HepG2 (cell line): ENCODE data around the gene SEPTIN10. TPM values are rescaled to one million over a fixed set of nuclear protein-coding genes. Genes with fewer than 3 reads are reported as not detected.
A peak's percentile ranks its signal among the peaks of the same experiment; 100 is the strongest.

Experiments
- ATM ChIP-seq: fragments of 450-650 bp; IDR thresholded peaks from 2 replicates; pipeline ENCODE4 v1.7.1; 2017; ENCODE audit warnings: mild to moderate bottlenecking, borderline replicate concordance
- CEBPG ChIP-seq: IDR thresholded peaks from 2 replicates; pipeline ENCODE4 v1.6.1; 2016
- MAFG ChIP-seq: sonication (generic); formaldehyde crosslinking; IDR thresholded peaks from 2 replicates; pipeline ENCODE4 v1.5.1; 2020; ENCODE audit warnings: mild to moderate bottlenecking, missing genetic modification reagents
- MTERF4 ChIP-seq: sonication (generic); formaldehyde crosslinking; IDR thresholded peaks from 2 replicates; pipeline ENCODE4 v1.8.0; 2023; ENCODE audit warnings: mild to moderate bottlenecking, missing genetic modification reagents
- NFYB ChIP-seq: sonication (generic); formaldehyde crosslinking; IDR thresholded peaks from 2 replicates; pipeline ENCODE4 v1.4.0; 2020; ENCODE audit warnings: missing genetic modification reagents
- NRL ChIP-seq: sonication (generic); formaldehyde crosslinking; IDR thresholded peaks from 2 replicates; pipeline ENCODE4 v1.5.0; 2020; ENCODE audit warnings: missing genetic modification reagents, mild to moderate bottlenecking, moderate library complexity, borderline replicate concordance
- ZNF496 ChIP-seq: sonication (generic); formaldehyde crosslinking; IDR thresholded peaks from 2 replicates; pipeline ENCODE4 v1.8.1; 2023; ENCODE audit warnings: mild to moderate bottlenecking, moderate library complexity, missing genetic modification reagents; ENCODE audit not compliant: insufficient replicate concordance
- ZNF619 ChIP-seq: sonication (generic); formaldehyde crosslinking; IDR thresholded peaks from 2 replicates; pipeline ENCODE4 v1.4.0; 2020; ENCODE audit warnings: mild to moderate bottlenecking, missing genetic modification reagents
- ZNF720 ChIP-seq: sonication (generic); formaldehyde crosslinking; IDR thresholded peaks from 2 replicates; pipeline ENCODE4 v1.4.0; 2020; ENCODE audit warnings: missing genetic modification reagents
- ZNF782 ChIP-seq: sonication (generic); formaldehyde crosslinking; IDR thresholded peaks from 2 replicates; pipeline ENCODE4 v1.4.0; 2020; ENCODE audit warnings: missing genetic modification reagents, mild to moderate bottlenecking, borderline replicate concordance
- polyA plus RNA-seq, 8 experiments: library from polyadenylated mRNA; depleted of rRNA in 3 of 8; stranded (reverse) in 7 of 8; unstranded in 1 of 8; fragments of >200 nt; fragmentation: Illumina TruSeq in 4 of 8; extraction: Trizol in 4 of 8; gene quantifications; 2 replicates each; pipeline versions ENCODE4 v1.2.1 to v1.2.3, GENCODE V29; 2011 to 2016; ENCODE audit warnings: low read depth in 4 of 8, missing spikeins in 1 of 8, mixed read lengths in 1 of 8; ENCODE audit not compliant: insufficient read depth in 1 of 8
- total RNA-seq, 5 experiments: library from RNA; depleted of rRNA; stranded (reverse); fragments of >200 nt; fragmentation: Illumina TruSeq; extraction: Trizol; gene quantifications; 2 replicates each; pipeline ENCODE4 v1.2.3, GENCODE V29; 2016; ENCODE audit warnings: low read depth in 1 of 5
- TF ChIP-seq, protein P1 (sequence below): sonication (generic); formaldehyde crosslinking; IDR thresholded peaks from 2 replicates; pipeline ENCODE4 v1.4.0; 2020; ENCODE audit warnings: missing genetic modification reagents, borderline replicate concordance
- TF ChIP-seq, protein P2 (sequence below): sonication (generic); formaldehyde crosslinking; IDR thresholded peaks from 2 replicates; pipeline ENCODE4 v1.9.0; 2022; ENCODE audit warnings: low read depth, missing genetic modification reagents
- TF ChIP-seq, protein P3 (sequence below): sonication (generic); formaldehyde crosslinking; IDR thresholded peaks from one replicate; pipeline ENCODE4 v1.5.1; 2020; ENCODE audit warnings: mild to moderate bottlenecking, missing genetic modification reagents; ENCODE audit errors: not compliant biosample characterization

Gene SEPTIN10
- total and polyA plus RNA-seq, 2 of the 13 experiments (the other 11 are each of a cell fraction or from before 2014, with no cell fraction given) = 45.8 to 67.5 TPM

GRCh38 chr2:109558076-109558882 is 55.5 kb downstream of the SEPTIN10 start (continued):
- TF ChIP-seq MAFG (CRISPR knock-in tag) (peak; percentile 94), MTERF4 (no peak), ZNF619 (CRISPR knock-in tag) (no peak), NFYB (CRISPR knock-in tag) (no peak), NRL (CRISPR knock-in tag) (no peak), ZNF720 (CRISPR knock-in tag) (no peak), ZNF496 (CRISPR knock-in tag) (no peak), CEBPG (CRISPR knock-in tag) (peak; percentile 95), ZNF782 (no peak), ATM (no peak)
- TF ChIP-seq, protein P1, sequence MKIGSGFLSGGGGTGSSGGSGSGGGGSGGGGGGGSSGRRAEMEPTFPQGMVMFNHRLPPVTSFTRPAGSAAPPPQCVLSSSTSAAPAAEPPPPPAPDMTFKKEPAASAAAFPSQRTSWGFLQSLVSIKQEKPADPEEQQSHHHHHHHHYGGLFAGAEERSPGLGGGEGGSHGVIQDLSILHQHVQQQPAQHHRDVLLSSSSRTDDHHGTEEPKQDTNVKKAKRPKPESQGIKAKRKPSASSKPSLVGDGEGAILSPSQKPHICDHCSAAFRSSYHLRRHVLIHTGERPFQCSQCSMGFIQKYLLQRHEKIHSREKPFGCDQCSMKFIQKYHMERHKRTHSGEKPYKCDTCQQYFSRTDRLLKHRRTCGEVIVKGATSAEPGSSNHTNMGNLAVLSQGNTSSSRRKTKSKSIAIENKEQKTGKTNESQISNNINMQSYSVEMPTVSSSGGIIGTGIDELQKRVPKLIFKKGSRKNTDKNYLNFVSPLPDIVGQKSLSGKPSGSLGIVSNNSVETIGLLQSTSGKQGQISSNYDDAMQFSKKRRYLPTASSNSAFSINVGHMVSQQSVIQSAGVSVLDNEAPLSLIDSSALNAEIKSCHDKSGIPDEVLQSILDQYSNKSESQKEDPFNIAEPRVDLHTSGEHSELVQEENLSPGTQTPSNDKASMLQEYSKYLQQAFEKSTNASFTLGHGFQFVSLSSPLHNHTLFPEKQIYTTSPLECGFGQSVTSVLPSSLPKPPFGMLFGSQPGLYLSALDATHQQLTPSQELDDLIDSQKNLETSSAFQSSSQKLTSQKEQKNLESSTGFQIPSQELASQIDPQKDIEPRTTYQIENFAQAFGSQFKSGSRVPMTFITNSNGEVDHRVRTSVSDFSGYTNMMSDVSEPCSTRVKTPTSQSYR = no peak
- TF ChIP-seq, protein P2, sequence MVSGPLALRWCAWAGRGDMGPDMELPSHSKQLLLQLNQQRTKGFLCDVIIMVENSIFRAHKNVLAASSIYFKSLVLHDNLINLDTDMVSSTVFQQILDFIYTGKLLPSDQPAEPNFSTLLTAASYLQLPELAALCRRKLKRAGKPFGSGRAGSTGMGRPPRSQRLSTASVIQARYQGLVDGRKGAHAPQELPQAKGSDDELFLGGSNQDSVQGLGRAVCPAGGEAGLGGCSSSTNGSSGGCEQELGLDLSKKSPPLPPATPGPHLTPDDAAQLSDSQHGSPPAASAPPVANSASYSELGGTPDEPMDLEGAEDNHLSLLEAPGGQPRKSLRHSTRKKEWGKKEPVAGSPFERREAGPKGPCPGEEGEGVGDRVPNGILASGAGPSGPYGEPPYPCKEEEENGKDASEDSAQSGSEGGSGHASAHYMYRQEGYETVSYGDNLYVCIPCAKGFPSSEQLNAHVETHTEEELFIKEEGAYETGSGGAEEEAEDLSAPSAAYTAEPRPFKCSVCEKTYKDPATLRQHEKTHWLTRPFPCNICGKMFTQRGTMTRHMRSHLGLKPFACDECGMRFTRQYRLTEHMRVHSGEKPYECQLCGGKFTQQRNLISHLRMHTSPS (CRISPR knock-in tag) = no peak; the same call in 1 of the 2 replicates
- TF ChIP-seq, protein P3, sequence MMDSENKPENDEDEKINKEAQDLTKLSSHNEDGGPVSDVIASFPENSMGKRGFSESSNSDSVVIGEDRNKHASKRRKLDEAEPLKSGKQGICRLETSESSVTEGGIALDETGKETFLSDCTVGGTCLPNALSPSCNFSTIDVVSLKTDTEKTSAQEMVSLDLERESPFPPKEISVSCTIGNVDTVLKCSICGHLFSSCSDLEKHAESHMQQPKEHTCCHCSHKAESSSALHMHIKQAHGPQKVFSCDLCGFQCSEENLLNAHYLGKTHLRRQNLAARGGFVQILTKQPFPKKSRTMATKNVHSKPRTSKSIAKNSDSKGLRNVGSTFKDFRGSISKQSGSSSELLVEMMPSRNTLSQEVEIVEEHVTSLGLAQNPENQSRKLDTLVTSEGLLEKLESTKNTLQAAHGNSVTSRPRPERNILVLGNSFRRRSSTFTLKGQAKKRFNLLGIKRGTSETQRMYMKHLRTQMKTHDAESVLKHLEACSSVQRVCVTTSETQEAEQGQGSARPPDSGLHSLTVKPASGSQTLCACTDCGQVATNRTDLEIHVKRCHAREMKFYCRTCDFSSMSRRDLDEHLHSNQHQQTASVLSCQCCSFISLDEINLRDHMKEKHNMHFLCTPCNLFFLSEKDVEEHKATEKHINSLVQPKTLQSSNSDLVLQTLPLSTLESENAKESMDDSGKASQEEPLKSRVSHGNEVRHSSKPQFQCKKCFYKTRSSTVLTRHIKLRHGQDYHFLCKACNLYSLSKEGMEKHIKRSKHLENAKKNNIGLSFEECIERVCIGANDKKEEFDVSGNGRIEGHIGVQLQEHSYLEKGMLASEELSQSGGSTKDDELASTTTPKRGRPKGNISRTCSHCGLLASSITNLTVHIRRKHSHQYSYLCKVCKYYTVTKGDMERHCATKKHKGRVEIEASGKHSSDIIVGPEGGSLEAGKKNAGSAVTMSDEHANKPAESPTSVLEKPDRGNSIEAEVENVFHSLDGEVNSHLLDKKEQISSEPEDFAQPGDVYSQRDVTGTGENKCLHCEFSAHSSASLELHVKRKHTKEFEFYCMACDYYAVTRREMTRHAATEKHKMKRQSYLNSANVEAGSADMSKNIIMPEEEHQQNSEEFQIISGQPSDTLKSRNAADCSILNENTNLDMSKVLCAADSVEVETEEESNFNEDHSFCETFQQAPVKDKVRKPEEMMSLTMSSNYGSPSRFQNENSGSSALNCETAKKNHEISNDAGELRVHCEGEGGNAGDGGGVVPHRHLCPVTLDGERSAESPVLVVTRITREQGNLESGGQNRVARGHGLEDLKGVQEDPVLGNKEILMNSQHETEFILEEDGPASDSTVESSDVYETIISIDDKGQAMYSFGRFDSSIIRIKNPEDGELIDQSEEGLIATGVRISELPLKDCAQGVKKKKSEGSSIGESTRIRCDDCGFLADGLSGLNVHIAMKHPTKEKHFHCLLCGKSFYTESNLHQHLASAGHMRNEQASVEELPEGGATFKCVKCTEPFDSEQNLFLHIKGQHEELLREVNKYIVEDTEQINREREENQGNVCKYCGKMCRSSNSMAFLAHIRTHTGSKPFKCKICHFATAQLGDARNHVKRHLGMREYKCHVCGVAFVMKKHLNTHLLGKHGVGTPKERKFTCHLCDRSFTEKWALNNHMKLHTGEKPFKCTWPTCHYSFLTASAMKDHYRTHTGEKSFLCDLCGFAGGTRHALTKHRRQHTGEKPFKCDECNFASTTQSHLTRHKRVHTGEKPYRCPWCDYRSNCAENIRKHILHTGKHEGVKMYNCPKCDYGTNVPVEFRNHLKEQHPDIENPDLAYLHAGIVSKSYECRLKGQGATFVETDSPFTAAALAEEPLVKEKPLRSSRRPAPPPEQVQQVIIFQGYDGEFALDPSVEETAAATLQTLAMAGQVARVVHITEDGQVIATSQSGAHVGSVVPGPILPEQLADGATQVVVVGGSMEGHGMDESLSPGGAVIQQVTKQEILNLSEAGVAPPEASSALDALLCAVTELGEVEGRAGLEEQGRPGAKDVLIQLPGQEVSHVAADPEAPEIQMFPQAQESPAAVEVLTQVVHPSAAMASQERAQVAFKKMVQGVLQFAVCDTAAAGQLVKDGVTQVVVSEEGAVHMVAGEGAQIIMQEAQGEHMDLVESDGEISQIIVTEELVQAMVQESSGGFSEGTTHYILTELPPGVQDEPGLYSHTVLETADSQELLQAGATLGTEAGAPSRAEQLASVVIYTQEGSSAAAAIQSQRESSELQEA (CRISPR knock-in tag) = no peak
